ENCODE data around the gene GNA12.

The GNA12 gene

GRCh38 chr7:2709553-2710285 lies 134.4 kb downstream of the GNA12 start:
- Histone ChIP-seq H3K9me3 (ENCODE audit: low read length) (no peaks in the 10 kb centered on the region), H3K36me3 (ENCODE audit: insufficient read depth, low read length) (no peaks in the 10 kb centered on the region), H2AFZ (ENCODE audit: low read depth, low read length) (no peak overlapping the region), H3K4me3 (ENCODE audit: low read length) (no peak overlapping the region), H3K27me3 (ENCODE audit: insufficient read depth, low read length) (no peaks in the 10 kb centered on the region), H3K4me1 (ENCODE audit: insufficient read depth, low read length) (peaks cover 18% of the 10 kb centered on the region)

GRCh38 chr7:2708547-2709310 lies 135.4 kb downstream of the GNA12 start:
- Histone ChIP-seq H2AFZ (ENCODE audit: low read depth, low read length) (no peak overlapping the region), H3K4me3 (ENCODE audit: low read length) (no peak overlapping the region), H3K36me3 (ENCODE audit: insufficient read depth, low read length) (no peaks in the 10 kb centered on the region), H3K27me3 (ENCODE audit: insufficient read depth, low read length) (no peaks in the 10 kb centered on the region), H3K4me1 (ENCODE audit: insufficient read depth, low read length) (peaks cover 15% of the 10 kb centered on the region), H3K9me3 (ENCODE audit: low read length) (no peaks in the 10 kb centered on the region)

DNA sequence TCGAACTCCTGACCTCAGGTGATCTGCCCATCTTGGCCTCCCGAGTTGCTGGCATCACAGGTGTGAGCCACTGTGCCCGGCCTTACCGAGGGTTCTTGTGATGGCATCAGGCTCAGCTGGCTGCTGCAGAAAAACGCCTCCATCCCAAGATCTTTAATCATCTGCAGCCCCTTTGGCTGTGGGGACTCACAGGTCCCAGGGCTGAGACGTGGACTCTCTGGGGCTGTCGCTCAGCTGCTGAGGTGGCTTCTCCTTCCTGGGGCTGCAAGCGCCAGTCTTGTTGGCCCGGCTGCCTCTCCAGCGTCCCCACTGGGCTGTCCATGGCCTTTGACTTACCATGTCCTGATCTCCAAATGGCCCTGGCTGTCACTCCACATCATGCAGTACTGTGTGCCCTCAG lies 136.1 kb downstream of the GNA12 start:
- no peaks in the 10 kb centered on the region for H3K27me3 ChIP-seq (ENCODE audit: insufficient read depth, low read length)
- no peaks in the 10 kb centered on the region for H3K9me3 ChIP-seq (ENCODE audit: low read length)
- H3K4me3 ChIP-seq (ENCODE audit: low read length) = no peak overlapping the region
- H3K4me1 ChIP-seq (ENCODE audit: insufficient read depth, low read length) = peaks cover 8% of the 10 kb centered on the region
- H2AFZ ChIP-seq (ENCODE audit: low read depth, low read length) = no peak overlapping the region
- H3K36me3 ChIP-seq (ENCODE audit: insufficient read depth, low read length) = no peaks in the 10 kb centered on the region

- Histone ChIP-seq H3K4me1 (ENCODE audit: insufficient read depth, low read length) (peaks cover 7% of the 10 kb centered on the region), H3K9me3 (ENCODE audit: low read length) (no peaks in the 10 kb centered on the region), H2AFZ (ENCODE audit: low read depth, low read length) (no peak overlapping the region), H3K27me3 (ENCODE audit: insufficient read depth, low read length) (no peaks in the 10 kb centered on the region), H3K36me3 (ENCODE audit: insufficient read depth, low read length) (no peaks in the 10 kb centered on the region), H3K4me3 (ENCODE audit: low read length) (no peak overlapping the region)
Measured at GRCh38 chr7:2707481-2707880, 136.6 kb downstream of the GNA12 start.

GRCh38 chr7:2706685-2707126 lies 137.4 kb downstream of the GNA12 start:
- no peak overlapping the region for H2AFZ ChIP-seq (ENCODE audit: low read depth, low read length)

GRCh38 chr7:2705371-2706096 lies 138.6 kb downstream of the GNA12 start:
- H3K9me3 ChIP-seq (ENCODE audit: low read length) = no peaks in the 10 kb centered on the region
- no peaks in the 10 kb centered on the region for H3K27me3 ChIP-seq (ENCODE audit: insufficient read depth, low read length)
- no peak overlapping the region for H2AFZ ChIP-seq (ENCODE audit: low read depth, low read length)
- H3K4me1 ChIP-seq (ENCODE audit: insufficient read depth, low read length) = peaks cover 16% of the 10 kb centered on the region
- no peaks in the 10 kb centered on the region for H3K36me3 ChIP-seq (ENCODE audit: insufficient read depth, low read length)
- no peak overlapping the region for H3K4me3 ChIP-seq (ENCODE audit: low read length)

More at GRCh38 chr7:2706685-2707126, 137.4 kb downstream of the GNA12 start:
- Histone ChIP-seq H3K4me3 (ENCODE audit: low read length) (no peak overlapping the region), H3K36me3 (ENCODE audit: insufficient read depth, low read length) (no peaks in the 10 kb centered on the region), H3K27me3 (ENCODE audit: insufficient read depth, low read length) (no peaks in the 10 kb centered on the region), H3K9me3 (ENCODE audit: low read length) (no peaks in the 10 kb centered on the region), H3K4me1 (ENCODE audit: insufficient read depth, low read length) (peaks cover 14% of the 10 kb centered on the region)

DNA sequence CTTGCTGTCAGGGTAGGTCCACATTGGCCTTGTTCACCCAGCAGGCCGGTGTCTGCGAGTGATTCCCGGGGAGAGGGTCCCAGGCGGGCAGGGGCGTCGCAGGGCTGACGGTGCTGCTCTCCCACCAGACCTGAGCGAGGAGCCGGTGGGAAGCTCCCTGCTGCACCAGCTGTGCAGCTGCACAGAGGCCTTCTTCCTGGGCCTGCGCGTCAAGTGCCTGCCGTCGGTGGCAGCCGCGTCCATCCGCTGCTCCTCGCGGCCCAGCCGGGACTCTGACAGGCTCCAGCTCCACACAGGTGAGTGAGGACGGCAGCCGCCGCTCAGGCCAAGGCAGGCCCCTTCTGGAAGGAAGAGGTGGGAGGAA lies 141.5 kb downstream of the GNA12 start:
- Histone ChIP-seq H3K27me3 (ENCODE audit: insufficient read depth, low read length) (no peaks in the 10 kb centered on the region), H3K4me1 (ENCODE audit: insufficient read depth, low read length) (peaks cover 12% of the 10 kb centered on the region), H2AFZ (ENCODE audit: low read depth, low read length) (no peak overlapping the region), H3K36me3 (ENCODE audit: insufficient read depth, low read length) (no peaks in the 10 kb centered on the region), H3K4me3 (ENCODE audit: low read length) (no peak overlapping the region), H3K9me3 (ENCODE audit: low read length) (no peaks in the 10 kb centered on the region)

DNA sequence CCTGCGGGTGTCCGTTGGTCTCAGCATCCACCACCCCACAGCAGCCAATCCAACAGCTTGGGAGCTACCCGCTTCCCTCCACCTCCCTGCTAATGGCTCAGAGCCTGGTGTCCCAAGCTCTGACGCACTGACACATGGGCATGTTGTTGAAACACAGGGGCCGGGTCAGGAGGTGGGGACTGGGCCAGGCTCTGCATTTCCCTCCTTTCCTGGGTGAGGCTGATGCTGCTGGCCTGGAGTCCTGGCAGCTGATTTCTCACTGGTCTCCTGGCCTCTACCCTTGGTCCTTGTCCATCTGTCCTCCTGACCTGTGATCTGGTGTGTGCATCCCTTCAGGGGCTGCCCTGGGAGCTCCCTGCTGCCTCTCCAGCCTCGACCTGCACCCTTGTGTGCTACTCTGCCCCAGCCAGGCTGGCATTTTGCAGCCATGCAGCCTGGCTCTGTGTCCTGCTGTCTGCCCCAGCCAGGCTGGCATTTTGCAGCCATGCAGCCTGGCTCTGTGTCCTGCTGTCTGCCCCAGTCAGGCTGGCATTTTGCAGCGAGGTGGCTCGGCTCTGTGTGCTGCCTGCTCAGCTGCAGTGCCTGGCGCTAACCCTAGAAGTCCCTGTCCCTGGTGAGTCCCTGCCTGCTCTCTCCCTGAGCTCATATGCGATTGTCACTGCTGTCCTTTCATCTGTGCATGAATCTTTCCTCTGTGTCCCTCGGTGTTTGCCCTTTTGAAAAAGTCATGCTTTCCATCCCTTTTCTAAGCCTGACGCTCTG lies 142.1 kb downstream of the GNA12 start:
- H3K4me1 ChIP-seq (ENCODE audit: insufficient read depth, low read length) = peaks cover 10% of the 10 kb centered on the region
- no peaks in the 10 kb centered on the region for H3K9me3 ChIP-seq (ENCODE audit: low read length)
- H2AFZ ChIP-seq (ENCODE audit: low read depth, low read length) = no peak overlapping the region
- no peaks in the 10 kb centered on the region for H3K27me3 ChIP-seq (ENCODE audit: insufficient read depth, low read length)
- H3K36me3 ChIP-seq (ENCODE audit: insufficient read depth, low read length) = no peaks in the 10 kb centered on the region
- H3K4me3 ChIP-seq (ENCODE audit: low read length) = no peak overlapping the region

GRCh38 chr7:2701424-2701823 lies 142.7 kb downstream of the GNA12 start:
- no peaks in the 10 kb centered on the region for H3K36me3 ChIP-seq (ENCODE audit: insufficient read depth, low read length)
- H3K27me3 ChIP-seq (ENCODE audit: insufficient read depth, low read length) = no peaks in the 10 kb centered on the region
- peaks cover 9% of the 10 kb centered on the region for H3K4me1 ChIP-seq (ENCODE audit: insufficient read depth, low read length)
- no peak overlapping the region for H2AFZ ChIP-seq (ENCODE audit: low read depth, low read length)
- no peaks in the 10 kb centered on the region for H3K9me3 ChIP-seq (ENCODE audit: low read length)
- H3K4me3 ChIP-seq (ENCODE audit: low read length) = no peak overlapping the region

DNA sequence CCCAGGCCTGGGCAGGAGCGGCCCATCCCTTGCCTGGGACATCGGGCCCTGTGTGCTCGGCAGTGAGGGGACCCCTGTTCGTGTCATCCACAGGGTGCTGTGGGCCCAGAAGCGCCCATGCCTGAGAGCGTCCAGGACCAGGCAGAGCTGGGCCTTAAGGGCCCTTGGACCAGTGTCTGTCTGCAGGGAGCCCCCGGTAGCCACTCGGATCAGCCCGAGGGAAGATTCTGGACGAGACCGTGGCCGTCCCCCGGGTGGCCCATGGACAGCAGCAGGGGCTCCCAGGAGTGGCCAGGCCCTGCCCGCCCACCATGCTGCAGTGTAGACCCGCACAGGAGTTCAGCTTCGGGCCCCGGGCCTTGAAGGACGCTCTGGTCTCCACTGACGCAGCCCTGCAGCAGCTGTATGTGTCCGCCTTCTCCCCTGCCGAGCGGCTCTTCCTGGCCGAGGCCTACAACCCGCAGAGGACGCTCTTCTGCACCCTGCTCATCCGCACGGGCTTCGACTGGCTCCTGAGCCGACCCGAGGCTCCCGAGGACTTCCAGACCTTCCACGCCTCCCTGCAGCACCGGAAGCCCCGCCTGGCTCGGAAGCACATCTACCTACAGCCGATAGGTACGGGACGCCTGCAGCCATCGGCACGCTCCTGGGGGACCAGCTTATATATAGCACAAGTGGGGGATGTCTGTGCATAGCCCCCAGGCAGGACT lies 143.8 kb downstream of the GNA12 start:
- Histone ChIP-seq H3K4me3 (ENCODE audit: low read length) (no peak overlapping the region), H3K36me3 (ENCODE audit: insufficient read depth, low read length) (no peaks in the 10 kb centered on the region), H2AFZ (ENCODE audit: low read depth, low read length) (no peak overlapping the region), H3K9me3 (ENCODE audit: low read length) (no peaks in the 10 kb centered on the region), H3K27me3 (ENCODE audit: insufficient read depth, low read length) (no peaks in the 10 kb centered on the region), H3K4me1 (ENCODE audit: insufficient read depth, low read length) (peaks cover 9% of the 10 kb centered on the region)

- Histone ChIP-seq H3K9me3 (ENCODE audit: low read length) (no peaks in the 10 kb centered on the region), H3K4me3 (ENCODE audit: low read length) (no peak overlapping the region), H3K4me1 (ENCODE audit: insufficient read depth, low read length) (peaks cover 9% of the 10 kb centered on the region), H3K27me3 (ENCODE audit: insufficient read depth, low read length) (no peaks in the 10 kb centered on the region), H3K36me3 (ENCODE audit: insufficient read depth, low read length) (no peaks in the 10 kb centered on the region), H2AFZ (ENCODE audit: low read depth, low read length) (no peak overlapping the region)
Measured at GRCh38 chr7:2699289-2699620, 144.9 kb downstream of the GNA12 start.

- no peak overlapping the region for H3K4me3 ChIP-seq (ENCODE audit: low read length)
- no peaks in the 10 kb centered on the region for H3K27me3 ChIP-seq (ENCODE audit: insufficient read depth, low read length)
- H3K4me1 ChIP-seq (ENCODE audit: insufficient read depth, low read length) = peaks cover 9% of the 10 kb centered on the region
- no peaks in the 10 kb centered on the region for H3K9me3 ChIP-seq (ENCODE audit: low read length)
- H3K36me3 ChIP-seq (ENCODE audit: insufficient read depth, low read length) = no peaks in the 10 kb centered on the region
- H2AFZ ChIP-seq (ENCODE audit: low read depth, low read length) = no peak overlapping the region
Measured at GRCh38 chr7:2698581-2699288, 145.4 kb downstream of the GNA12 start.
